ENCODE results near the gene ANKFY1.

DNA sequence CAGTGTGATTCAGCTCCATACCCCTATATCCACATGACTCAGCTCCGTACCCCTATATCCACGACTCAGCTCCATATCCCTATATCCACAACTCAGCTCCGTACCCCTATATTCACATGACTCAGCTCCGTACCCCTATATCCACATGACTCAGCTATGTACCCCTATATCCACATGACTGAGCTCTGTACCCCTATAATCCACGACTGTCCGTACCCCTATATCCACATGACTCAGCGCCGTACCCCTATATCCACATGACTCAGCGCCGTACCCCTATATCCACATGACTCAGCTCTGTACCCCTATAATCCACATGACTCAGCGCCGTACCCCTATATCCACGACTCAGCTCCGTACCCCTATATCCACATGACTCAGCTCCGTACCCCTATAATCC, 104.0 kb downstream of the ANKFY1 start:
- TF ChIP-seq CTCF (IDR thresholded peaks at IDR 0.05), result no peak
- TF ChIP-seq, protein P1, sequence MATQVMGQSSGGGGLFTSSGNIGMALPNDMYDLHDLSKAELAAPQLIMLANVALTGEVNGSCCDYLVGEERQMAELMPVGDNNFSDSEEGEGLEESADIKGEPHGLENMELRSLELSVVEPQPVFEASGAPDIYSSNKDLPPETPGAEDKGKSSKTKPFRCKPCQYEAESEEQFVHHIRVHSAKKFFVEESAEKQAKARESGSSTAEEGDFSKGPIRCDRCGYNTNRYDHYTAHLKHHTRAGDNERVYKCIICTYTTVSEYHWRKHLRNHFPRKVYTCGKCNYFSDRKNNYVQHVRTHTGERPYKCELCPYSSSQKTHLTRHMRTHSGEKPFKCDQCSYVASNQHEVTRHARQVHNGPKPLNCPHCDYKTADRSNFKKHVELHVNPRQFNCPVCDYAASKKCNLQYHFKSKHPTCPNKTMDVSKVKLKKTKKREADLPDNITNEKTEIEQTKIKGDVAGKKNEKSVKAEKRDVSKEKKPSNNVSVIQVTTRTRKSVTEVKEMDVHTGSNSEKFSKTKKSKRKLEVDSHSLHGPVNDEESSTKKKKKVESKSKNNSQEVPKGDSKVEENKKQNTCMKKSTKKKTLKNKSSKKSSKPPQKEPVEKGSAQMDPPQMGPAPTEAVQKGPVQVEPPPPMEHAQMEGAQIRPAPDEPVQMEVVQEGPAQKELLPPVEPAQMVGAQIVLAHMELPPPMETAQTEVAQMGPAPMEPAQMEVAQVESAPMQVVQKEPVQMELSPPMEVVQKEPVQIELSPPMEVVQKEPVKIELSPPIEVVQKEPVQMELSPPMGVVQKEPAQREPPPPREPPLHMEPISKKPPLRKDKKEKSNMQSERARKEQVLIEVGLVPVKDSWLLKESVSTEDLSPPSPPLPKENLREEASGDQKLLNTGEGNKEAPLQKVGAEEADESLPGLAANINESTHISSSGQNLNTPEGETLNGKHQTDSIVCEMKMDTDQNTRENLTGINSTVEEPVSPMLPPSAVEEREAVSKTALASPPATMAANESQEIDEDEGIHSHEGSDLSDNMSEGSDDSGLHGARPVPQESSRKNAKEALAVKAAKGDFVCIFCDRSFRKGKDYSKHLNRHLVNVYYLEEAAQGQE (IDR thresholded peaks at IDR 0.05; ENCODE audit: insufficient read depth in 1 of 2, low read depth in 2 of 2, low read length in 1 of 2), result no peak
- TF ChIP-seq SIN3A (IDR thresholded peaks at IDR 0.05; ENCODE audit: borderline replicate concordance, insufficient read depth, low read depth, low read length), result no peak
- TF ChIP-seq POLR2AphosphoS5 (IDR thresholded peaks at IDR 0.05; ENCODE audit: low read depth, low read length), result no peak

Measured in Panc1 (cell line).